Sigmoid colon (tissue), 4 donors: ENCODE data around the gene EID3.

Experiments used
- CTCF ChIP-seq, 4 experiments: fragments of 450-650 bp in 3 of 4; fragments of 200-600 bp in 1 of 4; IDR thresholded peaks; one replicate each; pipeline ENCODE4 v1.5.1; 2016 to 2019; ENCODE audit warnings: antibody characterized with exemption in 4 of 4, mild to moderate bottlenecking in 3 of 4, moderate library complexity in 2 of 4
- EP300 ChIP-seq, 4 donors: sonication (generic); formaldehyde crosslinking; IDR thresholded peaks; one replicate each; pipeline ENCODE4 v1.6.1; 2017; ENCODE audit warnings: antibody characterized with exemption in 4 of 4
- POLR2A ChIP-seq, 2 donors: fragments of 450-650 bp; IDR thresholded peaks; one replicate each; pipeline ENCODE4 v1.6.1; 2016; ENCODE audit warnings: antibody characterized with exemption in 2 of 2, mild to moderate bottlenecking in 2 of 2, moderate library complexity in 2 of 2
- POLR2AphosphoS5 ChIP-seq, 4 donors: sonication (generic); formaldehyde crosslinking; IDR thresholded peaks; one replicate each; pipeline ENCODE4 v1.6.1; 2017; ENCODE audit warnings: antibody characterized with exemption in 4 of 4

GRCh38 chr12:104352106-104352713 lies 48.7 kb downstream of the EID3 start:
- TF ChIP-seq CTCF (IDR thresholded peaks at IDR 0.05) (no peak), POLR2A (IDR thresholded peaks at IDR 0.05) (no peak), POLR2AphosphoS5 (IDR thresholded peaks at IDR 0.05) (no peak), EP300 (IDR thresholded peaks at IDR 0.05) (no peak)
